HG03135 (cell line): ENCODE data around the gene ARGLU1.
A peak's percentile ranks its signal among the peaks of the same experiment; 100 is the strongest.
"Not testable (repeated sequence)": the region's sequence is repeated elsewhere in the genome, so short reads cannot be mapped to it uniquely, and the experiment has no call there.

Experiments used
- ATAC-seq: cut with Tn5 transposase; IDR thresholded peaks from one replicate; pipeline ENCODE4 v1.9.1; 2021; ENCODE audit warnings: mild to moderate bottlenecking, moderate library complexity; ENCODE audit not compliant: unreplicated experiment

The ARGLU1 gene

DNA sequence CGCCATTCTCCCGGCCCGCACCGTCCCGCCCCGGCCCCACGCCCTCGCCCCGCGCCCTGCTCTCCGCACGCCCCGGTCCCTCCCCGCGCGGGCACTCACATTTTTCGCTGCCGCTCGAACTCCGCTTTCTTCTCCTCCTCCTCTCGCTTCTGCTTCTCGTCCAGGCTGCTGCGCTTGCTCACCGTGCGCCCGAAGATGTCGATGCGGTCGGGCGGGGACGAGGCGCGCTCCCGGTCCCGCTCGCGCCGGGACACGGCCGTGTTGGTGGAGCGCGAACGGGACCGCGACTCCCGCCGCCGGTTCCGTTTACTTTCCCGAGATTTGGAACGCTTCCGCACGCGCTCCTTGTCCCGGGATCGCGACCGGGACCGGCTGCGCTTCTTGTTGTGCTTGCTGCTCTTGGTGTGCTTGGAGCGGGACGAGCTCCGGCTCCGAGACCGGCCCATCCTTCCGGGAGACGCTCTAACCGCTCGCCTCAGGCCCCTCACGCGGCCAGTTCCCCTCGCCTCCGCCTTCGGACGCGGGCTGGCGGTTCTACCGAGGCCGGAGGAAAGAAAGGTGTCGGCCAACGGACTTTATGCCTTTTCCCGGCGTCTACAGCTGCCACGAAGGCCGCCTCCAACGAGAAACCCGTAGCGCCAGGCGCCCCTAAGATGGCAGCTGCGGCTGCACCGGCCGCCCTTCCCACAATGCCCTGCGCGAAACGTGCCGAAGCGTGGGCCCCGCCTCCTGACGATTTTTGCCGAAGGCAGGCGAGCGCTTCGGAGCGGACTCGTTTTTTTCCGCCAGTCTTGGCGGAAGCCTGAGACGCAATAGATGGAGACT is at the start of gene ARGLU1:
ARGLU1 (minus strand) TSS at position 664 of the 825 bp plus-strand sequence; CDS start at position 446, 218 bp downstream.
- ATAC-seq: peak; percentile 73

GRCh38 chr13:106617561-106617960 is 49.6 kb upstream of the ARGLU1 start:
- ATAC-seq: no peak

DNA sequence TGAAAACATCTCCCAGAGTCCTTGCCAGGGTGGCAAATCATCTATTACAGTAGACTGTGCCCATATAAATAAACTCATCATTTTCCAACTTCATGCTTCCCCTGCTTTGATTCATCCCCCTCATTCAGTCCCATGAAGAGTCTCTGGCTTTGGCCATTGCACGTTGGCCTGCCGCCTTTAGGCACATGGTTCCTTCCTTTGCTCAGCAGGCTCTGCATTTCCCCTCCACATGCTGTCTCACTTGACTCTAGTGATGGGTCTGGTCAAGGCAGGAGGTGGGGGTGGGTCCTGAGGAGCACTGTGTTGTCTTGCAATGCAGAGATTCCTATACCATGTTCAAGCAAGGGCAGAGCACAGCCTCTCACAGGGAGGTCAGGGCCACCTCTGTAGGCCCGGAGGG is 48.8 kb upstream of the ARGLU1 start:
- no peak for ATAC-seq

- no peak for ATAC-seq
Observed at GRCh38 chr13:106614874-106615273, 46.9 kb upstream of the ARGLU1 start.

DNA sequence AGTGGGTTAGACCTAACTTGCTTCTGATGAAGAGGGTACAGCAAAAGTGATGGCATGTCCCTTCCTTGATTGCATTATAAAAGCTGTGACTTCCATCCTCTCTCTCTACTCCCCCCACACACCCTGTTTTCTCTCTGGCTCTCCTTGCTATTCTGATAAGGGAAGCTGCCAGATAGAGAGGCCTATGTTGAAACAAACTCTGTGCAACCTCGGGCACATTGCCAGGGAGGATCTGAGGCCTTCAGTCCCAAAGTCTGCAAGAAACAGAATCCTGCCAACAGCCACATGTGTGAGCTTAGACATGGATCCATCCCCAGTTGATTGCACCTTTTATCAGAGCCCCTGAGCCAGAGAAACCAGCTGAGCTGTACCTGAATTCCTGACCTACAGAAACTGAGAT is 44.8 kb upstream of the ARGLU1 start:
- ATAC-seq: no peak

- ATAC-seq: no peak
Observed at GRCh38 chr13:106610486-106610885, 42.5 kb upstream of the ARGLU1 start.

GRCh38 chr13:106609116-106609515 is 41.2 kb upstream of the ARGLU1 start:
- ATAC-seq: no peak

DNA sequence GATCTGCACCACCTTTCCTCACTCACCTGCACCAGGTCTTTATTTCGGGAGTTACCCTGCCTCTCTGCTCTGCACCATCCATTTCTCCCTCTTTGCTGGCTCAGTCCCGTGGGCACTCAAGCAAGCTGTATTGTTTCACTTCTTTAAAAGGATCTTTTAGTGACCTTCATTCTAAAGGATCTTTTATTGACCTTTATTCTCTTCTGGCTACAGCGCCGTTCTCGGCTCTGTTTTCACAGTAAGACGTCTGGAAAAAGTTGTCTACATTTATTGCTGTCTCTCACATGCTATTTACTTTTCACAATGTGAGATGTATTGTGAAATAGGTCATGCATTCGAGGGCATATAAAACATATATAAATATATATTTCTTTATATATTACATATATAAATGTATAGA is 35.6 kb upstream of the ARGLU1 start:
- ATAC-seq: no peak

DNA sequence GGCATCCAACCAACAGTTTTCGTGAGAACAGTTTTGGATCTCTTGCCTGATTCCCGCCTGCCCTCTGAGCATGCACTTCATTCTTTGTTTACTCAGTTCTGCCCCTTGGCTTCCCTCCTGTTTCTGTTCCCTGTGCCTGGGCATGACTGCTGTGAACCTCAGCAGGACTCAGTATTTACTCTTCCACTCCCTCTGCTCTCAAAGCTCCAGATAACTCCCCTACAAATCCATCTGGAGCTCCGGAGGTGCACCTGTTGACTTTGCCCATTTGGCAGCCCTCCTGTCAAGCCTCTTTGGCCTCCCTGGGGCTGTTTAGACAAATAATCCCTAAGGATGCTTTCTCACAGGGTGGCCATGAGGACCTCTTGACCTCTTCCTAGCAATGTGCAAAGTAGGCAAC is 34.2 kb upstream of the ARGLU1 start:
- ATAC-seq: no peak

DNA sequence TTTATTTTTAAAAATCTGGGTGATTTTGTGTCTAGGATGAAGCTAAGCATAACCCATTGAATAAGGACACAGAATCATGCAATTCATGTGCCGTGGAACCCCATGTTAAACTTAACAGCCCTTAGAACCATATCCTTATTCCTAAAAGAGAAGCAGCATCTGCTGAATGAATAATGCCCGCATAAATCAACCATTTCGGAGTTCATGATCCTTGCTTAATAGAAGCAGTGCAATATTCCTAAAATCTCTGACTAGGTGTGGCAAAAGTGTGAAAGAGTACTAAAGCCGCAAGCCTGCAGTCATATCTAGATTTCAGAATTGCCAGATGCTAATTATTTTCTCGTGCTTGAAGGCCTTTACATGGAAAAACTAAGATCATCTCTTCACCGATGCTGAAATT is 33.6 kb upstream of the ARGLU1 start:
- no peak for ATAC-seq

- ATAC-seq: not testable (repeated sequence)
Observed at GRCh38 chr13:106600798-106601135, 32.8 kb upstream of the ARGLU1 start.

DNA sequence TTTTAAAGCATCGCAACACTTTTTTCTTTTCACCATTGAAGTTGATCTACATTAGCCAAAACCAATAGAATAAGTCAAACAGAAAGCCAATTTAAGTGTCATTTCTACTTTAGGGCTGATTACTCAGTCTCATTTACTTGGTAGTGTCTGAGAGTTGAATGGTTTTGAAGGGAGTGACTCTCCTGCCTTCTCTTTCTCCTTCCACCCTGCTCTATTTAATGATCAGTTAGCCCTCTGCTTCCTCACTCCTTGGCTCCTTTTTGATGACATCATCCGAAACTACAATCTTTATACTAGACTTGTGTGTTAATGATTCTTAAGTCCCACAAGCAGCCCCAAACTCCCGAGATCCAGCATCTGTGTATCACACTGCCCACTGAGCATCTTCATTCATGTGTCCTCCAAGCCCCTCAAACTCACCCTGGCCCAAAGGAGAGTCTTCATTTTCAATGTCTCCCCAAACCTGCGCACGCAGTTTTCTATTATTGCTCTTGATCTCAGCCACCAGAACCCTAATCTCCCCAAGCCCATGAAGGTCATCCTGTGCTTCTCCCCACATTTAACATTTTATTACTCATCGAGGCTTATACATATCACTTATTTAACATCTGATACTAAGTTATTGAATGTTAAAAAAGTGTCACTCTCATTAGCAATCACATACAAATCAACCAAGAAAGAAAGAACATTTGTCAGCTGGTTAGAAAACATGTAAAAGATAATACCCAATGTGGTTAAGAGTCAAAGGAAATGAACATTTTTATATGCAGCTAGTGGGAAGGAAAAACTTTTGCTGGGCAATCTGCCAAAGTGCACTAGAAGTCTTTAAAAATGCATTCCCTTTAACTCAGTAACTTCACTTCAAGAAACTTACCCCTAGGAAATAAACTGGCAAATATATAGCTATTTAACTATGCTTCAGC is 32.2 kb upstream of the ARGLU1 start:
- no peak for ATAC-seq

DNA sequence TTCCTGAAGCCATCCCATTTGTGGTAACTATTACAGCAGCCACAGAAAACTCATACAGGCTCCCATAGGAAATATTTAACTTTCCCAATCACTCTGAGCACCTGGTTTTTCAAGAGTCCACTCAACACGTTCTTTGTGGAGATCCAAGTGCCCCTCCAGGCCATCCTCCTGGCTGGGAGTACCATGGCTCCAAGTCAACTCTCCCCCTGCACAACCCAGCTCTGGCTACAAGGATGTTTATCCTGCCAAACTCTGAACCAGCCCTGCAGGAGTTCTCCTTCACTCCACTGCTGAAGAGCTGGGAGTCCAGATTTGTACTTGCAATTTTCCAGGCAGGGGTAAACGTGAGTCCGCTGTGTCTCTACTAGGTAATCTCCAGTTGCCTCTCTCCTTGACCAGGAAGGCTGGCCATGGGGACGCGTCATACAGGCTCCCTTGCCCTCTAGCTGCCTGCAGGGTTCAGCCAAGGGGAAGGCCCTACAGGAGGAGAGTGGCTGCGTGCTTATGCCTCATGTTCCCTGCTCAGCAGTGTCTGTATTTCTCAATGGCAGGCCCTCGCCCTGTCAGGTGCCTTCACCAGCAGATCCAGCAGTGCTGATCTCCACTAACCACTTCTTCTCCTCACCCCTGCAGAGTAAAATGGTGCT is 29.9 kb upstream of the ARGLU1 start:
- ATAC-seq: no peak

GRCh38 chr13:106597186-106597585 is 29.2 kb upstream of the ARGLU1 start:
- no peak for ATAC-seq

GRCh38 chr13:106596275-106596937 is 28.5 kb upstream of the ARGLU1 start:
- no peak for ATAC-seq

GRCh38 chr13:106595625-106596024 is 27.7 kb upstream of the ARGLU1 start:
- no peak for ATAC-seq

- no peak for ATAC-seq
Observed at GRCh38 chr13:106594980-106595379, 27.0 kb upstream of the ARGLU1 start.

DNA sequence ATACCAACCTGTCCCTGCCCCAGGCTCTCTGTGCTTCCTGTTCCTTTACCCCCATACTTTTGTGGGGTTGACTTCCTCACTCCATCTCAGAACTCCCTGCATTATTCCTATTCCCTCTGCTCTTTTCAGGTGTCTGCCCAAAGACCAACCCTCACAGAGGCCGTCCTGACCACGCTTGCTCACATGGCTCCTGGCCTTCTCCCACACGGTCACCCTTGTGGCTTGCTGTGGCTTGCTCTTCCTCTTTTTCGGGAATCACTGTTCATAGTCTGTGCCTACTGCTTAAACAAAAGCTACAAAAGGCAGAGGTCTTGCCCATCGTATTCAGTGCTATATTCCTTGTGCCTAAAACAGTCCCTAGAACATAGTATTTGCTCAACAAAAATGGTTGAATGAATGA is 25.2 kb upstream of the ARGLU1 start:
- ATAC-seq: no peak

GRCh38 chr13:106591299-106591698 is 23.4 kb upstream of the ARGLU1 start:
- no peak for ATAC-seq

DNA sequence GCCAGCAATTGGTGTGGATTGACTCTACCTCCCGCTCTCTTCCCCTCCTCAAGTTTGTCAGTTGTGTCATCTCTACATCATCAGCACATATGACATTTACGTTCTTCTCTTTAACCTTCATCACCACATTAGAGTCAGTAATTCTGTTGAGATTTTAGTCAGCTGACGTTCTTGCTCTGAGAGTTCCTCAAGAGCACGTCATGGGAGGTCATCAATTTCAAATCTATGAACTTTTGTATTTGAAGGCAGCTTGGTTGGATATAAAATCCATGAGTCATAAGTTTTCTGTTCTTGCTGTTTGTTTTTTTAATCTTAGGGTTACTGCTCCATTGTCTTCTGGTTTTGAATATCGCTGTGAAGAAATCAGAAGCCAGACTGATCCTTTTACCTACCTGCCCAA is 21.8 kb upstream of the ARGLU1 start:
- ATAC-seq: no peak

DNA sequence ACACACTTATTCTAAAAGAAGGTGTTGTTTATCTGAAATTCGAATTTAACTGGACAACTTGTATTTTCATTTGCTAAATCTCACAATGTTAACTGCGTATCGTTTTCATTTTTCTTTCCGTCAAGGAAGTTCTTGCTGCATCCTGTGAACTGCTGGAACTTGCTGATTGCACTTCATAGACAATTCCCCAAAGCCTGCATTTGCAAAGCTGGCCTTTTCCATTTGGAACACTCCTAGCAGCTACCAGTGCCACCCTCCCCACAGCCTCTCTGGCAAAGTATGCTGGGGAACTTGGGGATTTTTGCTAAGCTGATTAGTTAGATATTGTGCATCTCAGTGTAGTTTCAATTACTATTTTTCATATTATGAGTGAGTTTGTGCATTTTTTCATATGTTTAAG is 20.4 kb upstream of the ARGLU1 start:
- ATAC-seq: no peak
